ENCODE measurements around the gene MAN2A2. TPM values are rescaled to one million over a fixed set of nuclear protein-coding genes. Genes with fewer than 3 reads are reported as not detected.

MAN2A2 gene
- total RNA-seq, 1 donor from 2014 or later: 133 TPM

GRCh38 chr15:90945091-90945490 lies 42.0 kb downstream of the MAN2A2 start:
- ATAC-seq (ENCODE audit: low read depth) (no peak), DNase-seq (no peak)
- POLR2A ChIA-PET: no interaction called here
- H3K36me3 Mint-ChIP-seq (ENCODE audit: low read depth): peaks cover 83% of the 10 kb centered on the region
- no peaks in the 10 kb centered on the region for H3K4me1 Mint-ChIP-seq
- H3K4me3 Mint-ChIP-seq: no peak overlapping the region
- CTCF ChIA-PET: no interaction called here
- no peaks in the 10 kb centered on the region for H3K9me3 Mint-ChIP-seq
- TF ChIP-seq CTCF (IDR thresholded peaks at IDR 0.05): no peak
- intact Hi-C loops (cut with micrococcal nuclease): no loop called here
- no peaks in the 10 kb centered on the region for H3K27me3 Mint-ChIP-seq
- H3K27ac Mint-ChIP-seq: no peak overlapping the region

GRCh38 chr15:90946538-90946937 lies 43.4 kb downstream of the MAN2A2 start:
- no peak for TF ChIP-seq CTCF (IDR thresholded peaks at IDR 0.05)
- H3K27ac Mint-ChIP-seq: no peak overlapping the region
- H3K4me3 Mint-ChIP-seq: no peak overlapping the region
- DNase-seq: no peak
- no peaks in the 10 kb centered on the region for H3K9me3 Mint-ChIP-seq
- H3K4me1 Mint-ChIP-seq: no peaks in the 10 kb centered on the region
- ATAC-seq (ENCODE audit: low read depth): no peak
- intact Hi-C loops (cut with micrococcal nuclease): no loop called here
- H3K36me3 Mint-ChIP-seq (ENCODE audit: low read depth): peaks cover 80% of the 10 kb centered on the region
- POLR2A ChIA-PET: interaction anchor here (0.8 to 1.2 kb wide), 2 partner anchors 8 to 11 kb away, joined by 3 to 4 read pairs; partner anchors contain the start of gene RCCD1
- no peaks in the 10 kb centered on the region for H3K27me3 Mint-ChIP-seq
- CTCF ChIA-PET: no interaction called here

GRCh38 chr15:90946941-90947576 lies 44.0 kb downstream of the MAN2A2 start:
- intact Hi-C loops (cut with micrococcal nuclease): no loop called here
- H3K9me3 Mint-ChIP-seq: no peaks in the 10 kb centered on the region
- no peak overlapping the region for H3K27ac Mint-ChIP-seq
- no peak for DNase-seq
- ATAC-seq (ENCODE audit: low read depth): no peak
- ChIA-PET CTCF (interaction anchor here (1.1 to 1.6 kb wide), 2 partner anchors 8 to 11 kb away, joined by 3 to 5 read pairs; no protein-coding TSS in a partner anchor), POLR2A (interaction anchor here (1.2 kb wide), 1 partner anchor 11 kb away, joined by 4 read pairs; no protein-coding TSS in a partner anchor)
- TF ChIP-seq CTCF (IDR thresholded peaks at IDR 0.05): no peak
- no peaks in the 10 kb centered on the region for H3K27me3 Mint-ChIP-seq
- peaks cover 82% of the 10 kb centered on the region for H3K36me3 Mint-ChIP-seq (ENCODE audit: low read depth)
- no peaks in the 10 kb centered on the region for H3K4me1 Mint-ChIP-seq
- no peak overlapping the region for H3K4me3 Mint-ChIP-seq

- H3K27me3 Mint-ChIP-seq: no peaks in the 10 kb centered on the region
- DNase-seq (no peak), ATAC-seq (ENCODE audit: low read depth) (no peak)
- no peak for TF ChIP-seq CTCF (IDR thresholded peaks at IDR 0.05)
- POLR2A ChIA-PET: no interaction called here
- H3K4me1 Mint-ChIP-seq: no peaks in the 10 kb centered on the region
- intact Hi-C loops (cut with micrococcal nuclease): no loop called here
- no peaks in the 10 kb centered on the region for H3K9me3 Mint-ChIP-seq
- H3K4me3 Mint-ChIP-seq: no peak overlapping the region
- H3K36me3 Mint-ChIP-seq (ENCODE audit: low read depth): peaks cover 81% of the 10 kb centered on the region
- H3K27ac Mint-ChIP-seq: no peak overlapping the region
- CTCF ChIA-PET: interaction anchor here (1.1 to 1.6 kb wide), 2 partner anchors 9 to 10 kb away, joined by 3 to 5 read pairs; no protein-coding TSS in a partner anchor
Observed at GRCh38 chr15:90947577-90948357, 44.7 kb downstream of the MAN2A2 start.

- H3K27ac Mint-ChIP-seq: no peak overlapping the region
- H3K36me3 Mint-ChIP-seq (ENCODE audit: low read depth): peaks cover 81% of the 10 kb centered on the region
- H3K9me3 Mint-ChIP-seq: no peaks in the 10 kb centered on the region
- no peak overlapping the region for H3K4me3 Mint-ChIP-seq
- no peaks in the 10 kb centered on the region for H3K4me1 Mint-ChIP-seq
- intact Hi-C loops (cut with micrococcal nuclease): no loop called here
- CTCF ChIA-PET: interaction anchor here (1.1 to 1.6 kb wide), 2 partner anchors 10 kb away, joined by 3 to 5 read pairs; no protein-coding TSS in a partner anchor
- POLR2A ChIA-PET: interaction anchor here (0.9 kb wide), 1 partner anchor 16 kb away, joined by 3 read pairs; the partner anchor contains the start of gene HDDC3
- no peaks in the 10 kb centered on the region for H3K27me3 Mint-ChIP-seq
- DNase-seq: no peak
- no peak for TF ChIP-seq CTCF (IDR thresholded peaks at IDR 0.05)
- ATAC-seq (ENCODE audit: low read depth): no peak
Observed at GRCh38 chr15:90948506-90948905, 45.4 kb downstream of the MAN2A2 start.
